Naive thymus-derived CD8-positive, alpha-beta T cell (primary cell): ENCODE data around the gene ITGB2. TPM values are rescaled to one million over a fixed set of nuclear protein-coding genes. Genes with fewer than 3 reads are reported as not detected.

ENCODE experiments used
- ATAC-seq, 2 donors: fragments of 150-1000 bp; cut with Tn5 transposase in 1 of 2; sonication (Bioruptor Pico), chemical (Tn5 transposase) in 1 of 2; 1 replicate in 1 of 2; 2 replicates in 1 of 2; pipeline ENCODE4 v1.10.0; 2021; ENCODE audit warnings: mild to moderate bottlenecking in 2 of 2, moderate library complexity in 2 of 2
- POLR2A ChIA-PET: fragments of 350-600 bp; sonication (Branson Sonifier 250); formaldehyde crosslinking; loops from one replicate; lab custom pipeline; 2021; ENCODE audit warnings: antibody characterized with exemption; lab: Charles Lee
- DNase-seq, 10 donors: peaks; one replicate each; pipeline versions ENCODE4 v3.0.0 to v3.0.0-alpha.2; 2020 to 2022
- H3K27ac Mint-ChIP-seq, 10 donors: one replicate each; pipeline ENCODE4 v1.8.0; 2020 to 2022; ENCODE audit warnings: mild to moderate bottlenecking in 10 of 10, mixed read lengths in 10 of 10, moderate library complexity in 4 of 10, inconsistent platforms in 1 of 10
- H3K27me3 Mint-ChIP-seq, 5 donors: one replicate each; pipeline ENCODE4 v1.8.0; 2021 to 2022; ENCODE audit warnings: mixed read lengths in 5 of 5
- H3K36me3 Mint-ChIP-seq, 3 donors: one replicate each; pipeline ENCODE4 v1.8.0; 2020 to 2022; ENCODE audit warnings: mixed read lengths in 3 of 3, mild to moderate bottlenecking in 2 of 3, inconsistent platforms in 1 of 3
- H3K4me1 Mint-ChIP-seq, 4 donors: one replicate each; pipeline ENCODE4 v1.8.0; 2021 to 2022; ENCODE audit warnings: mixed read lengths in 4 of 4
- H3K4me3 Mint-ChIP-seq, 10 donors: one replicate each; pipeline ENCODE4 v1.8.0; 2020 to 2022; ENCODE audit warnings: mild to moderate bottlenecking in 10 of 10, mixed read lengths in 10 of 10, moderate library complexity in 6 of 10, inconsistent platforms in 1 of 10
- H3K9me3 Mint-ChIP-seq, 9 donors: one replicate each; pipeline ENCODE4 v1.8.0; 2020 to 2022; ENCODE audit warnings: mixed read lengths in 9 of 9, mild to moderate bottlenecking in 3 of 9, inconsistent platforms in 1 of 9, moderate library complexity in 1 of 9
- polyA plus RNA-seq, 3 donors: library from polyadenylated mRNA; unstranded; fragments of 300-500 nt; fragmentation: Illumina TruSeq; gene quantifications; one replicate each; pipeline ENCODE4 v1.2.3, GENCODE V29; 2021
- total RNA-seq, 8 experiments: library from RNA in 2 of 8; stranded (reverse) in 2 of 8; gene quantifications; one replicate each; pipeline ENCODE4 v1.2.3 and lab custom pipeline; 2021 to 2026

Gene ITGB2
- total and polyA plus RNA-seq, 5 experiments from 2014 or later, result 177 to 549 (median 423) TPM

DNA sequence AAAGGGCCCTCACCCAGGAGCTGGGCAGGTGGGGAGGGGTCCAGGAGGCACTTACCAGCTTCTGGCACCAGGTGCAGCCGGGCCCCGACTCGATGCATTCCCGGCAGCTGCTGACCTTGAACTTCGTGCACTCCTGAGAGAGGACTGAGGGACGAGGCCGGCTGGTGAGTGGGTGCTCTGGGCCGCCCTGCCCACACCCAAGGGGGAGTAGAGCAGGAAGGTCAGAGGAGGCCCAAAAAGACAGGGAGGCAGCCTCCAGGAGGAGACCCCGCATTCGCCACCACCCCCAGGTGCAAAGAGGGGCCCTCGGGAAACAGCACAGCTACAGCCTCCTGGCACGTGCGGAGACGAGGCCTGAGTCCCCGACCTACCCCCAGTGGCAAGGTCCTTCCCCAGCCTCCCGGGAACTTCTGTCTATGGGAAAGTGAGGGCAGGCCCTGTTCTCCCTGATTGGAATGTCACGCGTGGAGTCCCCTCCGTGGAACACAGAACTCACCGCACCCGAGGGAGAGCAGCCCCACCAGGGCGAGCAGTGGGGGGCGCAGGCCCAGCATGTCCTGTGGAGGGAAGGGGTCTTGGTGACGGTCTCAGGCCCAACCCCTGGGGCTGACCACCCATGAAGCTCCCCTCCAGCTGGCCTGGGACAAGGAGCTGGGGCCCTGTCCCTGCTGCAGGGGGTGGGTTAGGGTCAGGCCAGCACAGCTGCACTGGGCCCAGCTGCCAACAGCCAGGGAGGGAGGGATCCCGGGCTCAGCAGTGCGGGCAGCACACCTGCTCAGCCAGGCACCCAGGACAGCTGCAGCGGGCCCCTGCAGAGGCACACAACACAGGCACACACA, 10.3 kb downstream of the ITGB2 start:
- Mint-ChIP-seq H3K4me1 (peaks cover 36 to 85% (median 77%) of the 10 kb centered on the region in 4 donors), H3K4me3 (peak overlapping the region in 8 of 10 donors; percentile 36 to 91 (median 82)), H3K27me3 (no peaks in the 10 kb centered on the region), H3K9me3 (no peaks in the 10 kb centered on the region), H3K27ac (peak overlapping the region; percentile 39 to 98 (median 94)), H3K36me3 (peaks cover 0 to 29% (median 10%) of the 10 kb centered on the region in 3 donors)
- POLR2A ChIA-PET, result interaction anchor here (0.6 to 16.7 kb wide), 9 partner anchors 9 to 93 kb away, joined by 3 to 703 read pairs (median 11); partner anchors contain the start of genes ITGB2, SLX9 and SUMO3
- ATAC-seq (no peak), DNase-seq (no peak)

- no peaks in the 10 kb centered on the region for H3K27me3 Mint-ChIP-seq
- DNase-seq, result no peak
Measured at GRCh38 chr21:44909719-44910118, 11.0 kb downstream of the ITGB2 start.

DNA sequence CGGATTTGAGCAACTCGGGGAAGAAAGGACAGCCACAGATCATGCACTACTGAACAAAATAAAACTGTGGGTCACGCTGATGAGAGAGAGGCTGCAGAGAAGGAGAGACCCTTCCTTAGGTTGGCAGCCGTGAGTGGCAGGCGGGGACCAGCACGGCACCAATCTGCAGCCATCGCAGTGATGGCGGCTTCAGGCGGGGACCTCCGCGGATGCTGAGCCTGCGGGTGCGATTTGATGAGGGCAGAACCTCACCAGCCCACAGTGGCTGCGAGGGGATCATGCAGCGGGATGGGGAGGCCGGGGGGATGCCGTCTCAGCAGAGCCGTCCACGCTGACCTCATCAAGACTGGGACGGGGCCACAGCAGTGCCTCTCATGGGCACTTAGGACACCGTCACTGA, 11.8 kb downstream of the ITGB2 start:
- H3K4me1 Mint-ChIP-seq, result peaks cover 32 to 85% (median 74%) of the 10 kb centered on the region in 4 donors
- H3K27me3 Mint-ChIP-seq, result no peaks in the 10 kb centered on the region
- H3K27ac Mint-ChIP-seq, result peak overlapping the region; percentile 85 to 96 (median 90)
- DNase-seq (no peak), ATAC-seq (no peak)
- POLR2A ChIA-PET, result interaction anchor here (1.2 to 16.7 kb wide), 4 partner anchors 9 to 91 kb away, joined by 3 to 703 read pairs (median 20); partner anchors contain the start of gene SUMO3
- H3K36me3 Mint-ChIP-seq, result peaks cover 6 to 42% (median 15%) of the 10 kb centered on the region in 3 donors
- H3K4me3 Mint-ChIP-seq, result peak overlapping the region in 7 of 10 donors; percentile 22 to 81 (median 57)
- no peaks in the 10 kb centered on the region for H3K9me3 Mint-ChIP-seq

More at GRCh38 chr21:44909719-44910118, 11.0 kb downstream of the ITGB2 start:
- no peak for ATAC-seq
- Mint-ChIP-seq H3K4me1 (peaks cover 32 to 85% (median 74%) of the 10 kb centered on the region in 4 donors), H3K27ac (peak overlapping the region; percentile 85 to 96 (median 90)), H3K4me3 (peak overlapping the region; percentile 24 to 91 (median 62)), H3K9me3 (no peaks in the 10 kb centered on the region), H3K36me3 (peaks cover 0 to 34% (median 10%) of the 10 kb centered on the region in 3 donors)
- POLR2A ChIA-PET, result interaction anchor here (0.6 to 16.7 kb wide), 5 partner anchors 10 to 92 kb away, joined by 3 to 703 read pairs (median 16); partner anchors contain the start of gene SUMO3

DNA sequence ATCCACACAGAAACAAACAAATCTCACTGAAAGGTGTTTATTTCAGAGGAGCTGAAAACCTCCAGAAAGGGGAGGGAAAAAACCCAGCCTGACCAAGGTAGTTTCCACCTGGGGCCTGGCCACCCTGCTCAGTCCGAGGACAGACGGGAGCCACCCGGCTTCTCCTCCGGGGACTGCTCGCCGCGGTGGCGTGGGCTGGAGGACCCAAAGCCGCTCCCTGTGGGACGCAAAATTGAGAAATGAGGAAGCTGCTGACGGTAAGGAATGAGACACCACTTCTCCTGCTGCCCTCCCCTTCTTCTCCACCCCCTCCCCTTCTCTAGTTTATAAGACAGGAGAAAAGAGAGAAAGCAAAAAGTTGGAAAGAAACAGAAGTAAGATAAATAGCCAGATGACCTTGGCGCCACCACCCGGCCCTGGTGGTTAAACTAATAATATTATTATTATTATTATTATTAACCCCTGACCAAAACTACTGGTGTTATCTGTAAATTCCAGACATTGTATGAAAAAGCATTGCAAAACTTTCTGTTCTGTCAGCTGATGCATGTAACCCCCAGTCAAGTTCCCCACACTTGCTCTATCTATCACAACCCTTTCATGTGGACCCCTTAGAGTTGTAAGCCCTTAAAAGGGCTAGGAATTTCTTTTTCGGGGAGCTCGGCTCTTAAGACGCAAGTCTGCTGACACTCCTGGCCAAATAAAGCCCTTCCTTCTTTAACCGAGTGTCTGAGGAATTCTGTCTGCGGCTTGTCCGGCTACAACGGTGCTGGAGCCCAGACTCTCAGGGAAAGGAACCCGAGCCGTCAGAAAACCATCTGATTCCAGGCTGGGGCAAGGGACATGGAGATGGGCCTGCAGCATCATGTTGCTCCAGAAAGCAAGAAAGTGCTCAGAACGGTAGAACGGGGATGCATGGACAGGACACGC, 12.5 kb downstream of the ITGB2 start:
- no peaks in the 10 kb centered on the region for H3K9me3 Mint-ChIP-seq
- POLR2A ChIA-PET, result interaction anchor here (0.7 to 16.7 kb wide), 9 partner anchors 10 to 175 kb away, joined by 3 to 703 read pairs (median 6); partner anchors contain the start of gene ITGB2
- DNase-seq, result no peak

DNA sequence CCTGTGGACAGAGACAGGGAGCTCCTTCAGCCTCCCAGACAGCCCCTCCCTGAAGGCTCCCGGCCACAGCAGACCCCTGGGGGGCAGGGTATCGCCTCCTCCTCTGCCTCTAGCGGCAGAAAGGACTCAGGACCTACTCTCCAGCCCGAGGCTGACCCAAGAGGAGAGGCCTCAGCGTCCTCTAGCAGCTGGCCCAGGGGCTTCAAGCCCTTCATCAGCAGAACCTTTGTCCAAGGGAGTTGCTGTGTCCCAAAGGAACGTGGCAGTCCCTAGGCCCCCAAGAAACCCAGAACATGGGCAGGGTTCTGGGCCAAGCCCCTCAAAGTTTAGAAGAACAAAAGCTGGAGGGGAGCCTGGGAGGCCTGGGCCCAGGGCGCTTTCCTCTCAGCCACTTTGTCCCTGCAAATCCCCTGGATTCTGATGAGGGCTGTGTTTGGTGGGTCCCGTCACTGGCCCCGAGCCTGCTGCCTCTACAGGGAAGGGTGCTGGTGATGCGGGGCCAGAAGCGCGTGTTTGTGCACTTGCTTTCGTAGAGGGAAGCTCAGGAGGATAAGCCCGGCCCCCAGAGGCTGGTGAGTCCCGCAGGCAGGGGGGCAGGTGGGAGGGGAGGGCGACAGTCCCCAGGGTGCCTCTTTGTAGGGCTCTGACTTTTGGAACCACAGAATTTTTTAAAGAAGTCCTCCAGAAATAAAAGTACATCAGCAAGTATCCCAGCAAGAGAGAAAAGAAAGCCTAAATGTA, 13.3 kb downstream of the ITGB2 start:
- H3K27ac Mint-ChIP-seq, result peak overlapping the region; percentile 75 to 95 (median 87)
- peak overlapping the region in 9 of 10 donors; percentile 11 to 69 (median 54) for H3K4me3 Mint-ChIP-seq
- POLR2A ChIA-PET, result interaction anchor here (1.0 to 16.7 kb wide), 9 partner anchors 10 to 176 kb away, joined by 3 to 703 read pairs (median 6); partner anchors contain the start of gene ITGB2
- no peak for ATAC-seq
- H3K27me3 Mint-ChIP-seq, result no peaks in the 10 kb centered on the region
- peaks cover 29 to 82% (median 73%) of the 10 kb centered on the region in 4 donors for H3K4me1 Mint-ChIP-seq
- no peaks in the 10 kb centered on the region for H3K9me3 Mint-ChIP-seq
- DNase-seq, result peak in 1 of 10 donors; percentile 20
- H3K36me3 Mint-ChIP-seq, result peaks cover 12 to 55% (median 22%) of the 10 kb centered on the region in 3 donors

More for the DNA sequence above, 12.5 kb downstream of the ITGB2 start:
- Mint-ChIP-seq H3K36me3 (peaks cover 6 to 46% (median 15%) of the 10 kb centered on the region in 3 donors), H3K27ac (peak overlapping the region; percentile 37 to 96 (median 91)), H3K4me3 (peak overlapping the region; percentile 11 to 69 (median 56)), H3K27me3 (no peaks in the 10 kb centered on the region), H3K4me1 (peaks cover 31 to 79% (median 73%) of the 10 kb centered on the region in 4 donors)
- ATAC-seq, result no peak

DNA sequence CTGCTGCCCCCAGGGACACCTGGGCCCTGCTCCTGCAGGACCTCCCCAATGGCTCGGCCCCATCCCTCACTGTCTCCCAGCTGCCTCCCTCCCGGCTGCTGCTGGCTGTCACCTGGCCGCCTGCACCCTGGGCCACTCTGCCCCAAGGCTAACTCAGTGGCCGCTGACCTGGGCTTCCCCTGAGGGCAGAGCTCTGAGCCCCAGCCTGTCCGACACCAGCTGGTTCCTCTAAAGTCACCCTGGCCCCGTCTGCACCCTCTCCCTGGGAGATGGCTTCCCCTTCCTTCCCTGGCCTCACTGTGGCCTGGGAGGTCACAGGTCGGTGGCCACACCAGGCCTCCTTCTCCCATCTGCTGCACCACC, 15.0 kb downstream of the ITGB2 start:
- no peaks in the 10 kb centered on the region for H3K27me3 Mint-ChIP-seq
- H3K36me3 Mint-ChIP-seq, result peaks cover 12 to 67% (median 23%) of the 10 kb centered on the region in 3 donors
- no peak for DNase-seq
- no peaks in the 10 kb centered on the region for H3K9me3 Mint-ChIP-seq
- H3K4me1 Mint-ChIP-seq, result peaks cover 22 to 71% (median 61%) of the 10 kb centered on the region in 4 donors
- ATAC-seq, result no peak
- no peak overlapping the region for H3K4me3 Mint-ChIP-seq
- POLR2A ChIA-PET, result interaction anchor here (1.2 to 16.7 kb wide), 3 partner anchors 10 to 24 kb away, joined by 4 to 703 read pairs (median 23); no protein-coding TSS in a partner anchor
- H3K27ac Mint-ChIP-seq, result peak overlapping the region in 6 of 10 donors; percentile 15 to 89 (median 60)

DNA sequence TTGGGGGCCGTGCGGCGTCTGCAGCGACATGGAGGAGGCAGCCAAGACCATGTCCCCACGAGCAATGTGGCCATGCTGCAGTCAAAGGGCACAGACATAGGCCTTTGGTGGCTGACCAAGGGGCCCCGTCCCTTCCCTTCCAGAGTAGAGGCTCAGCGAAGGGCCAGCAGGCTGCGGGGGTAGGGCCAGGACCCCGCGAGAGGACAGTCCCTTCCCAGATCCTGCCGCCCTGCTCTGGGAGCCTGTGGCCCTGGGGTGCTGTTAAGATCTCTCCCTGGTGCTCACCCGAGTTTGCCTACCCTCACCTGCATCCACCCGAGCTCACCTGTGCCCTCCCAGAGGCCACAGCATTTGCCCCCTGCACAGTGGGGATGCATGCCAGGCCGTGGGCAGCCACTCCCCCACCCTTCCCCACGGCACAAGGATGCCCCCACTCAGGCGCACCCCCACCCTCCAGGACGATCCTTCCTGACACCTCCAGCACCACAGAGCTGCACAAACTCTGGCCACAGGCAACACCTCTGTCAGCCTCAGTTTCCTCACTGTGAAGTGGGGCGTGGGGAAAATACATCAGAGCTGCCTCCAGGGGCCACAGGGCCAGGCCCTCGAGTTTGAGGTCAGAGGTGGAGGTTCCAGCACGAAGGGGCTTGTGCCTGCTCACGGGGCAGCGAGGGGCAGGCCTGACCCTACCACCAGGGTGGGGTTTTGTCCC, 15.5 kb downstream of the ITGB2 start:
- no peaks in the 10 kb centered on the region for H3K9me3 Mint-ChIP-seq
- ATAC-seq, result no peak
- DNase-seq, result peak in 1 of 10 donors; percentile 14

DNA sequence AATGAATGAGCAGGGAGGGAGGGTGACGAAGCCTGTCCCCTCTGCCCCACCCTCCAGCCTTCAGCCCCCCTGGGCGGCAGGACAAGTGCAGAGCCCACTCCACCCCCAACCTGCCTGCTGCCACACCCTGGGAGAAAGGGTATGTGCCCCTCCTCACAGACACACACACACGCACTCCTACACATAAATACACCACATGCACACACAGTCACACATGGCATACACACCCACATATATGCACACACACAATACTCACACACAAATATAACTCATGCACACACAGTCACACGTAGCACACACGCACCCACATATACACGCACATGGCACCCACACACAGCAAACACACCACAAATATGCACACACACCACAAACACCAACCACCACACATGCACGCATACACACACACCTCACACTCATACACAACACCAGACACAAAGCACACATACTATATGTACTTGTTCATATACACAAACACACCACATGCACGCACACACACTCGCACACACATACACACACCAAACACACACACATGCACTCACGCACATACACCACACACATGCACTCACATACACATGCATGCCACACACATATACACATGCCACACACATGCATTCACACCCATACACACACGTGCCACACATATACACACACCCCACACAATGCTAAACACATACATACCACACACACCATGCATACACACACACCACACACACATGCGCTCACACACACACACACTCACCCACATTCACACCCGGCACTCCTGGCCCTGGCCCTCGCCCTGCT, 16.4 kb downstream of the ITGB2 start:
- Mint-ChIP-seq H3K4me1 (peaks cover 17 to 57% (median 49%) of the 10 kb centered on the region in 4 donors), H3K36me3 (peaks cover 12 to 73% (median 21%) of the 10 kb centered on the region in 3 donors), H3K4me3 (peak overlapping the region in 2 of 10 donors; percentile 16 to 31), H3K9me3 (no peaks in the 10 kb centered on the region), H3K27me3 (no peaks in the 10 kb centered on the region), H3K27ac (peak overlapping the region; percentile 16 to 91 (median 50))
- DNase-seq (peak in 1 of 10 donors; percentile 34), ATAC-seq (no peak)
- POLR2A ChIA-PET, result interaction anchor here (1.2 to 16.7 kb wide), 2 partner anchors 8 to 25 kb away, joined by 4 to 703 read pairs; no protein-coding TSS in a partner anchor

More for the DNA sequence above, 15.5 kb downstream of the ITGB2 start:
- POLR2A ChIA-PET, result interaction anchor here (1.2 to 16.7 kb wide), 3 partner anchors 9 to 25 kb away, joined by 4 to 703 read pairs (median 23); no protein-coding TSS in a partner anchor
- peak overlapping the region in 8 of 10 donors; percentile 29 to 89 (median 72) for H3K27ac Mint-ChIP-seq
- H3K4me3 Mint-ChIP-seq, result peak overlapping the region in 2 of 10 donors; percentile 11 to 48
- peaks cover 22 to 66% (median 56%) of the 10 kb centered on the region in 4 donors for H3K4me1 Mint-ChIP-seq
- peaks cover 12 to 72% (median 23%) of the 10 kb centered on the region in 3 donors for H3K36me3 Mint-ChIP-seq
- no peaks in the 10 kb centered on the region for H3K27me3 Mint-ChIP-seq

DNA sequence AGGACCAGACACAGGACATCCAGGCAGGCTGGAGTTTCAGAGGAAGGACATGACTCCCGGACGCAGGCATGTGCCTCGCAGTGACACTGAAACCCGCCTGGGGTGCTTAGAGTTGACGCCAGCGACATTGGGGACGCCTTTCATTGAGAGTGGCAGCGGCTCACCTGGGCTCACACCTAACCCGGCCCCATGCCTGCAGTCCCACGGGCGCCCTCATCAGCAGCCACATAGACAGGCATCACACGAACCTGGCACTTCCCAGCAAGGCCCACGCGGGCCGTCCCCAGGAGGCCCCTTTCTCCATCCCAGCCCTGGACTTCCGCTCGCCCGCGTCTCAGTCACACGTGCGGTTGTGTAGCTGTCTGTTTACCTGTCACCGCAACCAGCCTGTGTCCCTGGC, 17.0 kb downstream of the ITGB2 start:
- peak overlapping the region in 4 of 10 donors; percentile 26 to 59 (median 47) for H3K27ac Mint-ChIP-seq
- H3K4me3 Mint-ChIP-seq, result no peak overlapping the region
- DNase-seq (peak in 1 of 10 donors; percentile 61), ATAC-seq (no peak)
- H3K27me3 Mint-ChIP-seq, result no peaks in the 10 kb centered on the region
- H3K9me3 Mint-ChIP-seq, result no peaks in the 10 kb centered on the region
- H3K36me3 Mint-ChIP-seq, result peaks cover 12 to 67% (median 19%) of the 10 kb centered on the region in 3 donors
- POLR2A ChIA-PET, result no interaction called here
- peaks cover 12 to 51% (median 42%) of the 10 kb centered on the region in 4 donors for H3K4me1 Mint-ChIP-seq
